WI38 (cell line): Measurements from ENCODE around the gene SUN2.
A peak's percentile ranks its signal among the peaks of the same experiment; 100 is the strongest.

Source experiments
- H3K4me3 ChIP-seq: 2 replicates; pipeline ENCODE4 v1.5.1; 2011; ENCODE audit warnings: low read depth, mild to moderate bottlenecking, control low read depth, low read length
- TF ChIP-seq, protein P1 (sequence below): IDR thresholded peaks from 2 replicates; pipeline ENCODE4 v1.5.1; 2012; ENCODE audit warnings: low read depth, mild to moderate bottlenecking, control low read depth, low read length

SUN2 gene

DNA sequence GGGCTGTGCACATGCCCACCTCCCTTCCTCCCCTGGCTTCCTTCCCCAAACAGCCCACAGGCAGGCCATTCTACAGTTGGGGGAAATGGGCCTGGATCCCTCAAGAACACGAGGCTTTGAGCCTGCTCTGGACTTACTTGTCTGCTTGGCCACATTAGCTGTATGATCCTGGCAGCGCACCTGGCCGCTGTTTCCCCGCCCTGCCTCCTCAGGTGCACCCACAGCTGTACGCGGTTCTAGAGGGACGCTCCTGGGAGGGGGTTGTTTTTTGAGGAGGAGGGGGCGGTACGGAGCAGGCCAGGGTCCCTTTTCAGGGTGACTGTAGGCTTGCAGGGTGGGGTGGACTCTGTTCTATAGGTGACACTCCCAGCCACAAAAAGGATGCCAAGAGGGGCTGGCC lies 11.5 kb upstream of the SUN2 start:
- TF ChIP-seq, protein P1, sequence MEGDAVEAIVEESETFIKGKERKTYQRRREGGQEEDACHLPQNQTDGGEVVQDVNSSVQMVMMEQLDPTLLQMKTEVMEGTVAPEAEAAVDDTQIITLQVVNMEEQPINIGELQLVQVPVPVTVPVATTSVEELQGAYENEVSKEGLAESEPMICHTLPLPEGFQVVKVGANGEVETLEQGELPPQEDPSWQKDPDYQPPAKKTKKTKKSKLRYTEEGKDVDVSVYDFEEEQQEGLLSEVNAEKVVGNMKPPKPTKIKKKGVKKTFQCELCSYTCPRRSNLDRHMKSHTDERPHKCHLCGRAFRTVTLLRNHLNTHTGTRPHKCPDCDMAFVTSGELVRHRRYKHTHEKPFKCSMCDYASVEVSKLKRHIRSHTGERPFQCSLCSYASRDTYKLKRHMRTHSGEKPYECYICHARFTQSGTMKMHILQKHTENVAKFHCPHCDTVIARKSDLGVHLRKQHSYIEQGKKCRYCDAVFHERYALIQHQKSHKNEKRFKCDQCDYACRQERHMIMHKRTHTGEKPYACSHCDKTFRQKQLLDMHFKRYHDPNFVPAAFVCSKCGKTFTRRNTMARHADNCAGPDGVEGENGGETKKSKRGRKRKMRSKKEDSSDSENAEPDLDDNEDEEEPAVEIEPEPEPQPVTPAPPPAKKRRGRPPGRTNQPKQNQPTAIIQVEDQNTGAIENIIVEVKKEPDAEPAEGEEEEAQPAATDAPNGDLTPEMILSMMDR, result no peak
- no peak overlapping the region for H3K4me3 ChIP-seq

DNA sequence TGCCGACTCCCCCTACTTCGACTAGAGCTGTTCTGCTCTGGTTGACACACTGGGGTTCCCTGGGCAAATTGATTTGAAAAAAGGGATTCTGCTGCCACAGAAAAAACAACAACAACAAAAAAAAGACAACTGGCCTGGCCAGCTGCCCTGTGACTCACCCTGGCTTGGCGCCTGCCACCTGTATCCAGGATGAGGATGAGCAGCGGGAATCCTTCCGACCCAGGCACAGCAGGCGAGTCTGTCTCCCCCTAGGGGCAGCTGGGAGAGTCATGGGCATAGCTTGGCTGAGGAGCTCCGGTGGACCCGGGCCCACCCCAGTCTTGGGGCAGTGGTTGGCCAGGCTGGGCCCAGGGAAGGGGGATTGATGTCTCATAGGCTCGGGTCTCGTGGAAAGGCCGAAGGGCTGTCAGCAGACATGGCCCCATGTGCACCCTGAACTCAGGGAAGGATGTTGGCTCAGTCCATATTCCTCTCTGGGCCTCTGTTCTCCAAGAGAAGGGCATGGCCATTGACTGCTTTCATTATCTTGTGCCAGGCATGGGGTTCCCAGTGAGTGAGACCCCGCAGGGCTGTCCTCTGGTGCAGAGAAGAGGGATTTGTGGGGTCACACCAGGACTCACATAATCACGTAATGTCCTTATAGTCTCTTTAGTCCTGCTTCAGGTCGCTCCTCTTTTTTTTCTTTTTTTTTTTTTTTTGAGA lies 10.4 kb upstream of the SUN2 start:
- H3K4me3 ChIP-seq, result no peak overlapping the region
- TF ChIP-seq, protein P1, result peak; percentile 91

DNA sequence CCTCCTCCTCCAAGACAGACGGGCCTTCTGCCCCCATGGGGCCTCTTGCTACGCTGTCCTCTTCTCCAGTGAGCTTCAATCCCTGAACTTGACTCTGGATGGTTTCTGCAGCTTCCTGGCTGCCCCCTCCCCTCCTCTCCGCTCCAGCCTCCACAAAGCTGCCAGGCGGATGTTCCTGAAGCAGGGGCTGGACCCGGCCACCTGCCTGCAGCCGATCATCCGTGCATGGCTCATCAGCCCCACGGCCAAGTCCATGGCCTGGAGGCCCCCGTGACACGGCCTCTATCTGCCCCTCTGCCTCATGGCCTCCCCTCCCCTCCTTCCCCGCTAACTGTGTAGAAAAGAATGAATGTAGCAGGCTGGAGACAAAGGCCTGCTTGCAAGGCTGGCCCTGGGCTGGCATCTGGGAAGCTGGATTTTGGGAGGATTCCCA lies 6.8 kb upstream of the SUN2 start:
- TF ChIP-seq, protein P1, result no peak
- no peak overlapping the region for H3K4me3 ChIP-seq

DNA sequence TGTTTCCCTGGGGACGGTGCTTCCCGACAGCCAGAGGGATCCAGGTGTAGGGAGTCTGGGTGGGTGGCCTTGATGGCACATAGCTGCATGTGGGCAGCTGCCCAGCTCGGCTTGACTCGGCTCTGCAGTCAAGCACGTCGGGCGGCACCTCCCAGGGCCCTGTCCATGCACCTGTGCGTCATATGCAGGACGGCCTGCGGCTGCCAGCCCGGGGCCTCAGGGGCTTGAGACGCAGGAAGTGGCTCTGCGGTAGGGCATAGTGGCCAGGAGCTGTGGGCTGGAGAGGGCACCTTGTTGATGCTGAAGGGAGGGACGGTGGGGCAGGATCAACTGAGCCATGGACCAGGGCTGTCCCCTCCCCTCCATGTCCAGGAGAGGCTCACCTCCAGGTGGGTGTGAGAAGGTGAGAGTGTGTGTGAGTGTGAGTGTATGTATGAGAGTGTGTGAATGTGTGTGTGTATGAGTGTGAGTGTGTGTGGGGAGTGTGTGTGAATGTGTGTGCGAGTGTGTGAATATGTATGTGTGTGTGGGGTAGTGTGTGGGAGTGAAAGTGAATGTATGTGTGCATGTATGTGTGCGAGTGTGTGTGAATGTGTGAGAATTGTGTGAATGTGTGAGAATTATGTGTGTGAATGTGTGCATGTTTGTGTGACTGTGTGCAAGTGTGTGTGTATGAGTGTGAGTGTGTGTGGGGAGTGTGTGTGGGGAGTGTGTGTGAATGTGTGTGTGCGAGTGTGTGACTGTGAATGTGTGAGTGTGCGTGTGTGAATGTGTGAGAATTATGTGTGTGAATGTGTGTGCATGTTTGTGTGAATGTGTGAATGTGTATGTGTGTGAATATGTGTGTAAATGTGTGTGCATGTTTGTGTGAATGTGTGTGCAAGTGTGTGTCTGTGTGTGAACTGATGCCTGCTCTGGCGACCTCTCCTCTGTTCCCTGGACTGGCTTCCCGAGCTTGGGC lies 5.7 kb upstream of the SUN2 start:
- TF ChIP-seq, protein P1, result no peak
- no peak overlapping the region for H3K4me3 ChIP-seq

DNA sequence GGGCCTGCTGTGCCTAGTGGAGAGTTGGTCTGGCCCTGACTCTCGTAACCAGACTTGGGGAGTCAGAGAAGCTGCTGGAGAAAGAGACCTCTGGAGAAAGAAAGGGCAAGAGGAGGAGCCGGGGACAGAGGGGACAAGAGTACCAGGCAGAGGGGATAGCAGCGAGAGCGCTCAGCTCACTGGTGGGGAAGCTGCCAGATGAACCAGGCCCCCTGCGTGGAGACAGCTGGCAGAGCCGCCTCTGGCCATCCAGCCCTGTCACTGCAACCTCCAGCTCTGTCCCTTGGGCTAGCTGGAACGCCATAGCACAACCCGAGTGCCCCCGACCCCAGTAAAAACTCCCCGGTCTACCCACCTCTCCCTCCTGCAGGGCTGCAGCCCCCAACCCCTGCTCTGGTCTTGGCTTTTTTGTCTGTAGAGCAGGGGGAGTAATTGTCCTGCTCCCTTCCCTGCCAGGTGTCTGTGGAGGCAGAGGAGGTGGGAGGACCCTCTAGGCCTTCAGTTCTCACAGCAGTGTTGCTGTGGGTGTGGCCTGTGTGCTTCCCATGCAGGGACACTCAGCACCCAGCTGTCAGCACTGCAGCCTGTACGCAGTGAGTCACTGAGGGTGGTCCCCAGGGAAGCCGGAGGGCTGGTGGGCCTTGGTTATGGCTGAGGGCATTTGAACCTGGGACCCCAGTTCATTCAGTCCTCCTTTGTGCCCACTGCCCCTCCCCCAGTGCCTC lies 4.8 kb upstream of the SUN2 start:
- no peak overlapping the region for H3K4me3 ChIP-seq
- TF ChIP-seq, protein P1, result no peak

DNA sequence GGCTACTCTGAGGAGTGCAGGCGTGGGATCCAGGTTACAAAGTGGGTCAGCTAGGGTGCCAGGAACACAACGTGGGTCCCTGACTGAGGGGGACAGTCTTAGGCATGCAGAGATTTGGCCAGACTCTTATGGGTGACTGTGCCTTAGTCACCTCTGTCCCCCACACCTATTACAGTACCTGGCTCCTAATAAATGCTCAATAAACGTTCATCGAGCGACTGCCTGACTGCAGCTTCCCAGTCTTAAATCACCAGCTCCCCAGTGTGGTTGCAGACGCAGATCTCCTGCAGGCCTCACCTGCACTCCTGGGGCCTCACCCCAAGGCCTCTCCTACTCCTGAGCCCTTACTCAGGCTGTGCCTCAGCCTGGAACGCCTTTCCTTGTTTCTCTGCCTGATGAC lies 3.2 kb upstream of the SUN2 start:
- no peak overlapping the region for H3K4me3 ChIP-seq
- TF ChIP-seq, protein P1, result no peak
